HG03378 (cell line): ENCODE results near the gene HMOX2.

ENCODE experiments used
- ATAC-seq: cut with Tn5 transposase; IDR thresholded peaks from one replicate; pipeline ENCODE4 v1.9.1; 2021; ENCODE audit warnings: mild to moderate bottlenecking, moderate library complexity; ENCODE audit not compliant: unreplicated experiment

The HMOX2 gene

DNA sequence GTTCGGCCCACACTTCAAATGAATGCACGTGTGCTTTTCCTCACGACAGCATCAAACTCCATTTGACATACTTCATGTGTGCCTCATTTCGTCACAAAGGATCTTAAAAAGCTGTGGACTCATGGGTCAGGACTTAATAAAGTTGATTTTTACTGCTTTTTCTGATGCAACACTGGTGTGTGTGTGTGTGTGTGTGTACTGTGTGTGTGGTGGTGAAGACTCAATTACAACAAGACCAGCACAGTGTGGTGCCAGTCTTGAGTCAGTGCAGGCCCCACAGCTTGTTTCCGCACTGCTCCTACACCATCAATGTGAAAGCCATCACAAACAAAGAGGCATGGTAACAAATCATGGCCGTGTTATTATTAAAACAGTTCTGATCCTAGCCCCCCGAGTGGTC lies 44.7 kb downstream of the HMOX2 start:
- ATAC-seq: no peak

- no peak for ATAC-seq
Observed at GRCh38 chr16:4522051-4522581, 45.9 kb downstream of the HMOX2 start.

DNA sequence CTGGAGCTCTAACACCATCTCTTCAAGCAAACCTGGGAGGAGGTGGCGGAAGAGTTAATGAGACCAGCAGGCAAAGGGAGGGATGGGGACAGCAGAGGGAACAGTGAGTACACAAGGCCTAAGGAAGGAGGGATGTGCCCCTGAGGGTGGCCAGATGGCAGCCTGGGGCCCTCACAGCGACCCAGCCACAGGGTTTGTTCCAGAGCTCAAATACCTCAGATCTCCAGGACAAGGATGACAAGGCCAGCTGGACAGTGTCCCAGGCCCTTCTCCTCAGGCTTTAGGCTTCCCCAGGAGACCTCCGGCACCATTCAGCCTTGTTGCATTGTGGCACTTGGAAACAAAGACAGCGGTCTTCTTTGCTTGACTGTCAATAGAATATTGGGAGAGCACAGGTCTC lies 47.5 kb downstream of the HMOX2 start:
- ATAC-seq: no peak

GRCh38 chr16:4524571-4524970 lies 48.4 kb downstream of the HMOX2 start:
- ATAC-seq: no peak

GRCh38 chr16:4525069-4525468 lies 48.9 kb downstream of the HMOX2 start:
- no peak for ATAC-seq

DNA sequence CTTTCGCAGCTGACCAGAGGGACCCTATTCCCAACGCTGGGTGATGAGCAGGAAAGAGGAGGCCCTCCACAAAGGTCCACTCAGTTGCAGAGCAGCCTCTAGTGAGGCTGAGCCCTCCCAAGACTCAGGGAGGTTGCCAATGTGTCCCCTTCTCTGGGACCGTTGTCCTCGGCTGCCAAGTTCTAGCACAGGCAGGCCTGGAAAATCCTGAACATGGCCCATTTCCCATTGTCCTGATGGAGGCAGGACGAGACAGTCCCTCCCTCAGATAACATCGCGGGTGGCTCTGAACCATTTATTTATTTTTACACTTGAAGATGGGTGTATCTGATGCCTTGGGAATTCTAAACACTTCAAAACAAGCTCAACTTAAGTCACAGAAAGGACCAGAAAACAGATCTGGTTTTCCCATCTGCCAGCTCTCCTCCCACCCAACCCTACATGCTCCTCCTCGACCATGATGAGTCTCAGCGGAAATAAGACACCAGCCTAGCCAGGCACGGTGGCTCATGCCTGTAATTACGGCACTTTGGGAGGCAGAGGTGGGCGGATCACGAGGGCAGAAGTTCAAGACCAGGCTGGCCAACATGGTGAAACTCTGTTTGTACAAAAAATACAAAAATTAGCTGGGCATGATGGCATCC lies 49.6 kb downstream of the HMOX2 start:
- no peak for ATAC-seq

- no peak for ATAC-seq
Observed at GRCh38 chr16:4529085-4530060, 53.2 kb downstream of the HMOX2 start.

GRCh38 chr16:4531811-4532210 lies 55.6 kb downstream of the HMOX2 start:
- ATAC-seq: no peak

DNA sequence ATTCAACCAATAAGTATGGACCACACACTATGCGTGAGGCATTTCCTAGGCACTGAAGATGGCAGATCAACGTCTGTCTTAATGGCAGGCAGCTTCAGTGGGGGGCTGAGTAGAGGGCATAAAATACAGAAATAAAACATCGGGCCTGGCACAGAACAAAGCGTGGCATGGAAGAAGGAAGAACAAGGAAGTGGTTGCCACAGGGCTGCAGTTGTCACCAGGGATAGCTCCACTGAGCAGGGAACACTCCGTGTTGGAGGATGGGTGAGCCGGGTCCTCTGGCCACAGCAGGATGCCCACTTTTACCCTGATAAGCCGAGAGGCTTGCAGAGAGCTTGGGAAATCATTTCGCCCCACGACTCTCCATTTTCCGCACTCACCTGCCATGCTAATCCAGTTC lies 56.0 kb downstream of the HMOX2 start:
- ATAC-seq: no peak

DNA sequence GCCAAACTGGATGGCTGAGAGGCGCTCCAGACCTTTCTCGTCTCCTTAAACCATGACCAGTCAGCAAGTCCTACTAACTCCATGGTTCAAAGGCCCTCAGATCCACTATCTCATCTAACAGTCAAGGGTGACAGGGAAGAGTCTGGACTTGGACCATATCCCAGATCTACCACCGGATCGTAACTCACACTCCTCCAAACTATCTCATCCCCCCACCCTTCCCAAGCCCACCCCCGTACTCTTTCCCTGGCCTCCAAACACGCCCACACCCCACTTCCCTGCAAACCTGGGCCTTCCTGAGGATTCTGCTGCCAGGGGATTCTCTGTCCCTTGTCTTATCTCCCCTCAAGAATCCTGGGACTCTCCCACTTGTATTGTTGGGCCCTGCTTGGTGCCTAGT lies 57.3 kb downstream of the HMOX2 start:
- ATAC-seq: no peak

GRCh38 chr16:4534151-4534790 lies 58.1 kb downstream of the HMOX2 start:
- ATAC-seq: no peak

GRCh38 chr16:4535627-4536108 lies 59.5 kb downstream of the HMOX2 start:
- ATAC-seq: no peak

DNA sequence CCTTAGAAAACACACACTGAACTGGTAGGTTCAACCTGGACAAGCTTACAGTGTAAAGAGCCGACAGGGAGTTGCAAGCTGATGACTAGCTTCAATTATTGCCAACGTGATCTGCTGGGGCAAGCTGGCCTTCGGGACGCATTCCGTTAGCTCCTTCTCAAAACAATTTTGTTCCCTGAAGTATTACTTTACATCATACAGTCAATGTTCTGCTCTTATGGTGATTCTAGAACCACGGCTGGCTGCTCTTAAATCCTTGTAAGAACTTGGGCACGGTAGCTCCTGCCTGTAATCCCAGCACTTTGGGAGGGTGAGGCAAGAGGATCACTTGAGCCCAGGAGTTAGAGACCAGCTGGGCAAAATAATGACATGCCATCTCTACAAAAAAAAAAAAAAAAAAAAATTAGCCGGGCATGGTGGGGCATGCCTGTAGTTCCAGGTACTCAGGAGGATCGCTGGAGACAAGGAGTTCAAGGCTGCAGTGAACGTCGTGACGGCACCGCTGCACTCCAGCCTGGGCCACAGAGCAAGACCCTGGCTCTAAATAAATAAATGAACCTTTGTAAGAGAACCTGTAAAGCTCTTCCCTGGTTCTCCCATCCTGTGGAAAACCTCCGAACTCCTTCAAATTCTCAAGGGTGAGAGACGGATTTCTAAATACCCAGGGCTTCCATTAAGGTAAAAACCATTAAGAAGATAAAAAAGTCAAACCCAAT lies 60.4 kb downstream of the HMOX2 start:
- no peak for ATAC-seq

GRCh38 chr16:4537376-4538343 lies 61.5 kb downstream of the HMOX2 start:
- no peak for ATAC-seq

DNA sequence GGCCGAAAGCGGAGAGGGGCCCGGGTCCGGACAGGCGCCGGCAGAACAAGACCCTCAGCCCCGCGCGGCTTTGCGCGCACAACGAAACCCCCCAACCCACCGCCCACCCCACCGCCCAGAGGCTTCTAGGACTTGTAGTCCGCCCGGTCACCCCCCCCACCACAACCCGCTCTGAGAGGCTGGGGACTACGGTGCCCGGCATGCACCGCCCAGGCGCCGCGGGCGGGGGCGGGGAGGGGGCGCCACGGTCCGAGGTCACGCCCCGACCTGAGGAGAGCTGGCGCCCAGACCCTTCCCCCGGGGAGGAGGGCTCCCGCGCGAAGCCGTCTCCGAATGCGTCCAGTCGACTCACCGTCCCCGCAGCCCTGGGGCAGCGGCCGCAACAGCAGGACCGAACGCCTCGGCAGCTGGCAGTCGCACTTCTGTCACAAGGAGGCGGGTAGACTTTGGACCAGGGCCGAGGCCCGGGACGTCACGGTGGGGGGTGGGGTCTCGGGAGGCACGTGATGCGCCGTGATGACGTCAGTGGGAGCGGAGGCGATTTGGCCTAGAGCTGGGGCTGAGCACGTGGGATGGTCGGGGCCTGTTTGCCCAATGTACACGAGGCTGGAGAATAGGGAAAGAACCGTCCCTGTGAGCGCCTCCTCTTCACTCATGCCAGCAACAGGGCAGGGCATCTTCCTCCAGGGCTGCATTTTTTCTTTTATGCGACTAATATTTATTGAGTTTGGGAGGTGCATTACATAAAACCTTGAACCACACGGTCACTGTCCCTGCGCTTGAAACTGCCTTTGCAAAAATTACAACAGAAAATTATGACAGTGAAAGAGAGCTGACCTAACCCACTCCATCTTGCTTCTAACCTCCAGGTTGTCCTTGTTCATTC lies 62.4 kb downstream of the HMOX2 start, which contains the start of gene CDIP1:
CDIP1 (minus strand) TSS at position 424 of the 886 bp plus-strand sequence. CDS start 24,643 bp downstream, outside the sequence.
- ATAC-seq: peak; percentile 59

- ATAC-seq: no peak
Observed at GRCh38 chr16:4539716-4540284, 63.6 kb downstream of the HMOX2 start.

DNA sequence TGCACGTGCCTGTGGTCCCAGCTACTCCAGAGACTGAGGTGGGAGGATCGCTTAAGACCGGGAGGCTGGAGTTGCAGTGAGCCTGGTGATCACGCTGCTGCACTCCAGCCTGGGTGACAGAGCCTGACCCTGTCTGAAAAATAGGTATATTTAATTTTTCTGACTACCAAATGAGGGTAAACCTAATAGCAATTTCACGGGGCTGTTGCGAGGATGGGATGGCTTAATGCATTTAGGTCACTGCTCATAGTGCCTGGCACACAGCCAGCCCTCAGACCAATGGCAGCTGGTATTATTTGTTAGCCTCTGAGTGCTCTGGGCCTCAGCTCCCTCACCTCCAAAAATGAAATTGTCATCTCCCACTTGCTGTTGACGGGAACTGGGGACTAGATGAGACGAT lies 68.3 kb downstream of the HMOX2 start:
- ATAC-seq: no peak

GRCh38 chr16:4548124-4548523 lies 71.9 kb downstream of the HMOX2 start:
- ATAC-seq: no peak
